22Rv1 (cell line): Measurements from ENCODE around the gene MYH14.

Experiments used
- CTCF ChIP-seq: fragments of 450-650 bp; IDR thresholded peaks from 2 replicates; pipeline ENCODE4 v1.5.1; 2017; ENCODE audit warnings: mild to moderate bottlenecking
- ZFX ChIP-seq: fragments of 450-650 bp; IDR thresholded peaks from 2 replicates; pipeline ENCODE4 v1.6.1; 2017; ENCODE audit warnings: antibody characterized with exemption, borderline replicate concordance

GRCh38 chr19:50171752-50172151 lies 31.7 kb upstream of the MYH14 start:
- no peak for TF ChIP-seq CTCF
- TF ChIP-seq ZFX, result no peak
